SH-SY5Y (cell line): ENCODE results near the gene HDGF.

ENCODE experiments used
- GATA2 ChIP-seq: IDR thresholded peaks from 2 replicates; pipeline ENCODE4 v1.6.1; 2011; ENCODE audit warnings: mild to moderate bottlenecking, low read depth, low read length
- GATA3 ChIP-seq: IDR thresholded peaks from 2 replicates; pipeline ENCODE4 v1.6.1; 2011; ENCODE audit warnings: low read depth, mild to moderate bottlenecking, low read length, moderate library complexity

The HDGF gene

GRCh38 chr1:156752843-156753482 lies 1.5 kb upstream of the HDGF start:
- TF ChIP-seq GATA3 (no peak), GATA2 (no peak)

- no peak for TF ChIP-seq GATA3
- no peak for TF ChIP-seq GATA2
Measured at GRCh38 chr1:156751757-156752481, 444 bp upstream of the HDGF start.

- TF ChIP-seq GATA2 (no peak), GATA3 (no peak)
Measured at GRCh38 chr1:156750711-156751450, 594 bp downstream of the HDGF start.

- TF ChIP-seq GATA3 (no peak), GATA2 (no peak)
Measured at GRCh38 chr1:156750191-156750672, 1.2 kb downstream of the HDGF start.

GRCh38 chr1:156749419-156750118 lies 1.9 kb downstream of the HDGF start:
- TF ChIP-seq GATA3: no peak
- no peak for TF ChIP-seq GATA2

GRCh38 chr1:156748670-156749418 lies 2.6 kb downstream of the HDGF start:
- TF ChIP-seq GATA3: no peak
- no peak for TF ChIP-seq GATA2

- peak; percentile 53 for TF ChIP-seq GATA2
- TF ChIP-seq GATA3: no peak
Measured at GRCh38 chr1:156747742-156748669, 3.5 kb downstream of the HDGF start.

GRCh38 chr1:156746728-156747631 lies 4.5 kb downstream of the HDGF start:
- TF ChIP-seq GATA3: no peak
- TF ChIP-seq GATA2: no peak

GRCh38 chr1:156746406-156746727 lies 5.1 kb downstream of the HDGF start:
- TF ChIP-seq GATA3 (no peak), GATA2 (no peak)

GRCh38 chr1:156745881-156746280 lies 5.6 kb downstream of the HDGF start:
- no peak for TF ChIP-seq GATA2
- TF ChIP-seq GATA3: no peak

GRCh38 chr1:156744786-156745419 lies 6.6 kb downstream of the HDGF start:
- TF ChIP-seq GATA3: no peak
- no peak for TF ChIP-seq GATA2
